ENCODE results near the gene BCL2A1. TPM values are rescaled to one million over a fixed set of nuclear protein-coding genes. Genes with fewer than 3 reads are reported as not detected.
"Not testable (repeated sequence)": the region's sequence is repeated elsewhere in the genome, so short reads cannot be mapped to it uniquely, and the experiment has no call there.

Gene BCL2A1
- total RNA-seq, 4 donors from 2014 or later, result 0.83 to 4.7 (median 2.0) TPM; not detected in 1

GRCh38 chr15:79942741-79943481, 28.1 kb downstream of the BCL2A1 start:
- Histone ChIP-seq H3K4me3 (replicated peaks in 1 of 3) (no peak overlapping the region), H3K9me3 (no peaks in the 10 kb centered on the region), H3K4me1 (no peaks in the 10 kb centered on the region), H3K36me3 (no peaks in the 10 kb centered on the region), H3K27ac (no peak overlapping the region), H3K27me3 (no peaks in the 10 kb centered on the region)
- DNase-seq, result no peak
- intact Hi-C loops (cut with DNase I), result no loop called here
- no peak for TF ChIP-seq CTCF (IDR thresholded peaks at IDR 0.05)
- TF ChIP-seq POLR2A (IDR thresholded peaks at IDR 0.05), result no peak
- 72% methylated on average over 7 of the region's 7 CpGs for WGBS, 2 donors

- 91% methylated on average over 4 of the region's 4 CpGs for WGBS, 2 donors
- H3K9me3 ChIP-seq, result no peaks in the 10 kb centered on the region
- H3K4me1 ChIP-seq, result no peaks in the 10 kb centered on the region
- DNase-seq, result no peak
- H3K36me3 ChIP-seq, result no peaks in the 10 kb centered on the region
- no peaks in the 10 kb centered on the region for H3K27me3 ChIP-seq
- TF ChIP-seq POLR2A (IDR thresholded peaks at IDR 0.05) (no peak), CTCF (IDR thresholded peaks at IDR 0.05) (no peak)
- intact Hi-C loops (cut with DNase I), result no loop called here
- H3K27ac ChIP-seq, result no peak overlapping the region
- H3K4me3 ChIP-seq (replicated peaks in 1 of 3), result no peak overlapping the region
Observed at GRCh38 chr15:79939399-79939798, 31.6 kb downstream of the BCL2A1 start.

- TF ChIP-seq POLR2A (IDR thresholded peaks at IDR 0.05), result no peak
- no peak for TF ChIP-seq CTCF (IDR thresholded peaks at IDR 0.05)
- H3K9me3 ChIP-seq, result no peaks in the 10 kb centered on the region
- H3K27ac ChIP-seq, result no peak overlapping the region
- DNase-seq, result no peak
- no peaks in the 10 kb centered on the region for H3K4me1 ChIP-seq
- 87 to 95% methylated on average over 1 of the region's 1 CpG for WGBS, 2 donors
- no peak overlapping the region for H3K4me3 ChIP-seq (replicated peaks in 1 of 3)
- intact Hi-C loops (cut with DNase I), result no loop called here
- H3K27me3 ChIP-seq, result no peaks in the 10 kb centered on the region
- no peaks in the 10 kb centered on the region for H3K36me3 ChIP-seq
Observed at GRCh38 chr15:79938143-79938542, 32.9 kb downstream of the BCL2A1 start.

GRCh38 chr15:79935556-79936201, 35.3 kb downstream of the BCL2A1 start:
- H3K9me3 ChIP-seq; intact Hi-C loops (cut with DNase I); H3K4me3 ChIP-seq (replicated peaks in 1 of 3); DNase-seq; H3K27ac ChIP-seq; H3K4me1 ChIP-seq; H3K36me3 ChIP-seq; H3K27me3 ChIP-seq: not testable (repeated sequence)
- 63 to 65% methylated on average over 7 of the region's 7 CpGs for WGBS, 2 donors

GRCh38 chr15:79933231-79933630, 37.8 kb downstream of the BCL2A1 start:
- 62 to 74% methylated on average over 3 of the region's 3 CpGs for WGBS, 2 donors
- no peaks in the 10 kb centered on the region for H3K27me3 ChIP-seq
- no peaks in the 10 kb centered on the region for H3K4me1 ChIP-seq
- TF ChIP-seq CTCF (IDR thresholded peaks at IDR 0.05) (no peak), POLR2A (IDR thresholded peaks at IDR 0.05) (no peak)
- H3K36me3 ChIP-seq, result no peaks in the 10 kb centered on the region
- DNase-seq, result no peak
- H3K4me3 ChIP-seq (replicated peaks in 1 of 3), result no peak overlapping the region
- intact Hi-C loops (cut with DNase I), result no loop called here
- no peaks in the 10 kb centered on the region for H3K9me3 ChIP-seq
- no peak overlapping the region for H3K27ac ChIP-seq
